Measurements from ENCODE around the gene TUFT1. TPM values are rescaled to one million over a fixed set of nuclear protein-coding genes. Genes with fewer than 3 reads are reported as not detected.

Gene TUFT1
- total RNA-seq, 1 donor from 2014 or later = 10.5 TPM

DNA sequence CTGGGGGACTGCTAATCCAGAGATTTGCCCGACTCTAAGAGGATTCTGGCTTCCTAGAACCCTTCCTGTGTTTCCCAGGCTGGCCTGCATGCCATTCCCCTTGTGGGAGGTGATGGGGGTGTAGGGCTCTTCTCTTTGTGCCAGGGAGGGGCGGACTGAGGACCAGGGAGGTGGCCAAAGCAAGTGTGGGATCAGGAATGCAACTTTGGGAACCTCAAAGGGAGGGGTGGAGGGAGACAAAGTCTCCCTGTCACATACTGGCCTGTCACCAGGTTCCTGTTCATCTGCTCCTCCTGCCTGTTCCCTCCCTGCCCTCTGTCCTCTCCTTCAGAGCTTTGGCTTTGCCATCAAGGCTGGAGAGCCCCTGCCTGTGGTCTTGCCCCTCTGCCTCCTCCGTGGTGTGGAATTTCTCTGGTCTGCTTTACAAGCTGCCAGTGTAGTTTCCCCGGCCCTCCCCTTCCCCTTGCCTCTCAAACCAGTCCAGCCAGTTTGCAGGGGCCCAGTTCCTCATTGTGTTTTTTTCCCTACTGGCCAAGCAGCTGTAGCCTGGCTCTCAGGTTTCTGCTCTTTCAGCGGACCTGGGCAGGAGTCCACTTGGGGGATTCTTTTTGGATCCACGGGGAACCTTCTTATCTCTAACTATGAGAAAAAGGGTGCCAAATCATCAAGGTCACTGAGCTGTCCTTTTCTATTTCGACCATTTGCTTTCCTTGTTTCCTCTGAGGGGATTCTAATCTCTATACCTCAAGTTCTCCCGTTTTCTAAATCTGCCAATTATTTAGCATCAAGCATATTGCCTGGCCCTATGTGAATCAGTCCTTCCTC lies 27.1 kb upstream of the TUFT1 start:
- DNase-seq (peak; percentile 84), ATAC-seq (peak; percentile 66 to 72)
- H3K9me3 ChIP-seq = no peaks in the 10 kb centered on the region
- TF ChIP-seq, protein P1, sequence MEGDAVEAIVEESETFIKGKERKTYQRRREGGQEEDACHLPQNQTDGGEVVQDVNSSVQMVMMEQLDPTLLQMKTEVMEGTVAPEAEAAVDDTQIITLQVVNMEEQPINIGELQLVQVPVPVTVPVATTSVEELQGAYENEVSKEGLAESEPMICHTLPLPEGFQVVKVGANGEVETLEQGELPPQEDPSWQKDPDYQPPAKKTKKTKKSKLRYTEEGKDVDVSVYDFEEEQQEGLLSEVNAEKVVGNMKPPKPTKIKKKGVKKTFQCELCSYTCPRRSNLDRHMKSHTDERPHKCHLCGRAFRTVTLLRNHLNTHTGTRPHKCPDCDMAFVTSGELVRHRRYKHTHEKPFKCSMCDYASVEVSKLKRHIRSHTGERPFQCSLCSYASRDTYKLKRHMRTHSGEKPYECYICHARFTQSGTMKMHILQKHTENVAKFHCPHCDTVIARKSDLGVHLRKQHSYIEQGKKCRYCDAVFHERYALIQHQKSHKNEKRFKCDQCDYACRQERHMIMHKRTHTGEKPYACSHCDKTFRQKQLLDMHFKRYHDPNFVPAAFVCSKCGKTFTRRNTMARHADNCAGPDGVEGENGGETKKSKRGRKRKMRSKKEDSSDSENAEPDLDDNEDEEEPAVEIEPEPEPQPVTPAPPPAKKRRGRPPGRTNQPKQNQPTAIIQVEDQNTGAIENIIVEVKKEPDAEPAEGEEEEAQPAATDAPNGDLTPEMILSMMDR (IDR thresholded peaks at IDR 0.05) = no peak
- peak overlapping the region; percentile 72 for H3K27ac ChIP-seq
- peak overlapping the region; percentile 82 for H3K4me3 ChIP-seq
- intact Hi-C loops (cut with DNase I) = no loop called here
- H3K4me1 ChIP-seq = peaks cover 30% of the 10 kb centered on the region
- H3K36me3 ChIP-seq = no peaks in the 10 kb centered on the region
- H3K27me3 ChIP-seq (ENCODE audit: low read depth) = no peaks in the 10 kb centered on the region

DNA sequence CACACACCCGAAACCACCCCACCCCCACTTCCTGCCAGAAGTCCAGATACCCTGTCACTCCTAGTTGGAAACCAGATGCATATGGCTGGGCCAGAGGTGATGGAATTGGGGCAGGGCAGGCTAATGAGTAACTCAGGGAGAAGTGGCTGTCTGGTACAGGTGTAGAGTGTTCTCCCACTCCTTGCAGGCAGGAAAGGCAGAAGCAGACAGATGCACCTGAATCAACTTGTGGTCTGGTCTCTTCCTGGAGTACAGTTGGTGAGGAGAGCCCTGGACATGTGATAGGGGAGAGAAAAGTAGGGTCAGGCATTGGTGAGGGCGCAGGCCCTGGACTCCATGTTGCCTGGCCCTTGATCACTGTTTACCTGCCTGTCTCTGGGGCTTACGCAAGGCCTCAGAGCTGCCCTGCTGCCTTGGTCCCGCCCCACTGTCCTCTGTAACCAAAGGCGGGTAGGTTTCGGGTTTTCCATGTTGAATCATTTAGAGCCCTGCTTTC lies 26.4 kb upstream of the TUFT1 start:
- no peaks in the 10 kb centered on the region for H3K36me3 ChIP-seq
- TF ChIP-seq, protein P1 (IDR thresholded peaks at IDR 0.05) = no peak
- H3K4me1 ChIP-seq = peaks cover 30% of the 10 kb centered on the region
- peak overlapping the region; percentile 72 for H3K27ac ChIP-seq
- ATAC-seq = peak; percentile 69 to 73
- no peaks in the 10 kb centered on the region for H3K9me3 ChIP-seq
- intact Hi-C loops (cut with DNase I) = no loop called here
- peak; percentile 73 for DNase-seq
- H3K27me3 ChIP-seq (ENCODE audit: low read depth) = no peaks in the 10 kb centered on the region
- peak overlapping the region; percentile 82 for H3K4me3 ChIP-seq

DNA sequence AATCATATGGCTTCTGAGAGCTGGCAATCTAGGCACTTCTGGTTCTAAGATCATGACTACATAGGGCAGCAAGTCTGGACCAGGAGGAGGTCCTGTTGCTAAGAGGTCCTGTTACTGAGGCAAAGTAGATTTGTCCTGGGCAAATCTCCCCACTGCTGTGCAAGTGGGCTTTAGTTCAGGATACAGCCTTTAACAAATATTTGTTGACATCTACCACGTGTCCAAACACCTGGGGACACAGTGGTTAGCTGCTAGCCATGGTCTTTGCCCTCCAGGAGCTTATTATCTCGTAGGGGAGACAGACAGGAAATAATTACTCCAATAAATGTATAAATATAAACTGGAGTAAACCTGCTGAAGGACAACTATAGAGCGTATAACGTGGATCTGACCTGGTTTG lies 25.7 kb upstream of the TUFT1 start:
- ATAC-seq = no peak
- DNase-seq = no peak
- H3K36me3 ChIP-seq = no peaks in the 10 kb centered on the region
- H3K27me3 ChIP-seq (ENCODE audit: low read depth) = no peaks in the 10 kb centered on the region
- TF ChIP-seq, protein P1 (IDR thresholded peaks at IDR 0.05) = no peak
- intact Hi-C loops (cut with DNase I) = no loop called here
- H3K9me3 ChIP-seq = no peaks in the 10 kb centered on the region
- peak overlapping the region; percentile 72 for H3K27ac ChIP-seq
- no peak overlapping the region for H3K4me3 ChIP-seq
- H3K4me1 ChIP-seq = peaks cover 34% of the 10 kb centered on the region

DNA sequence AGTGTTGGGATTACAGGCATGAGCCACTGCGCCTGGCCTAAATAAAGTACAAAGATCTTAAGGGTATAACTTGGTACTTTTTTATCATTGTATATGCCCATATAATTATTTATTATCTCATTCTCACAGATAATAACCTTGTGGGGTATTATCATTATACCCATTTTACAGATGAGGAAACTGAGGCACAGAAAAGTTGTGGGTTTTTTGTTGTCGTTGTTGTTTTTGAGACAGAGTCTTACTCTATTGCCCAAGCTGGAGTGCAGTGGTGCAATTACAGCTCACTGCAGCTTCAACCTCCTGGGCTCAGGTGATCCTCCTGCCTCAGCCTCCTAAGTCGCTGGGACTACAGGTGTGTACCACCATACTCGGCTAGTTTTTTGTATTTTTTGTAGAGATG lies 24.8 kb upstream of the TUFT1 start:
- peaks cover 43% of the 10 kb centered on the region for H3K4me1 ChIP-seq
- intact Hi-C loops (cut with DNase I) = no loop called here
- no peak overlapping the region for H3K4me3 ChIP-seq
- DNase-seq (no peak), ATAC-seq (no peak)
- no peak overlapping the region for H3K27ac ChIP-seq
- no peaks in the 10 kb centered on the region for H3K36me3 ChIP-seq
- H3K9me3 ChIP-seq = no peaks in the 10 kb centered on the region
- TF ChIP-seq, protein P1 (IDR thresholded peaks at IDR 0.05) = no peak
- H3K27me3 ChIP-seq (ENCODE audit: low read depth) = no peaks in the 10 kb centered on the region

DNA sequence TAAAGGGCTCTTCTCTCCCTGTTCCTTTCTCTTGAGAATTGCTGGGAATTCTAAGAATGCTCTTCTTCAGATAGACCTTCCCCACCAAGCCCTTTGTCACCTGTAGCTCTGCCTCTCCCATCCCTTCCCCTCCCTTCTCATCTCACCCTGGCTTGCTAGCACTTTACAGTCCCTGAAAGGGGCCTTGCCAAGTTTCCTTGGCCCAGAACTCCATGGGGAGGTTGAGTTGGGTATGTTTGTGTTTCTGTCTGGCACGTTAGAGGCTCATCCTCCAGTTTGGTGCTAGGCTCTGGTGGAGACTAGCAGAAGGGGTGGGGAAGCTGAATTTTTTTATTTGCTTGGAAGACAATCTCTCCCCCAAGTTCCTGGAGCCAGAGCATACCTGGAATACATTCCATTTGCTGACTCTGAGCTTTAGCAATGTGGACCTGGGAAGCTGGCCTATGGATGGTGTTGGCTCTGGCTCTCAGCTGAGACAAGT lies 24.0 kb upstream of the TUFT1 start:
- no peak overlapping the region for H3K4me3 ChIP-seq
- no peaks in the 10 kb centered on the region for H3K27me3 ChIP-seq (ENCODE audit: low read depth)
- H3K9me3 ChIP-seq = no peaks in the 10 kb centered on the region
- peaks cover 37% of the 10 kb centered on the region for H3K4me1 ChIP-seq
- DNase-seq (no peak), ATAC-seq (no peak)
- intact Hi-C loops (cut with DNase I) = no loop called here
- TF ChIP-seq, protein P1 (IDR thresholded peaks at IDR 0.05) = no peak
- no peaks in the 10 kb centered on the region for H3K36me3 ChIP-seq
- H3K27ac ChIP-seq = peak overlapping the region; percentile 60

Measured in lower lobe of right lung (tissue), 2 donors.